Subcutaneous adipose tissue (tissue), 4 donors: ENCODE data around the gene NSD2. TPM values are rescaled to one million over a fixed set of nuclear protein-coding genes. Genes with fewer than 3 reads are reported as not detected.

Source experiments
- CTCF ChIP-seq: fragments of 450-650 bp; IDR thresholded peaks from one replicate; pipeline ENCODE4 v1.5.1; 2016; ENCODE audit warnings: low read depth, mild to moderate bottlenecking, control low read depth, antibody characterized with exemption, moderate library complexity
- total RNA-seq, 4 donors: library from RNA; depleted of rRNA; stranded (reverse); fragments of >200 nt; gene quantifications; one replicate each; pipeline ENCODE4 v1.1.0, GENCODE V29; 2016

The NSD2 gene
- total RNA-seq, 4 donors from 2014 or later, result 22.3 to 49.9 (median 33.7) TPM

- no peak for TF ChIP-seq CTCF
These were observed 29.4 kb downstream of the NSD2 start for GRCh38 chr4:1900624-1901023.

GRCh38 chr4:1901127-1901526 is 29.9 kb downstream of the NSD2 start:
- no peak for TF ChIP-seq CTCF

- no peak for TF ChIP-seq CTCF
These were observed 31.1 kb downstream of the NSD2 start for GRCh38 chr4:1902243-1902642.

GRCh38 chr4:1903035-1903434 is 31.8 kb downstream of the NSD2 start:
- no peak for TF ChIP-seq CTCF

- no peak for TF ChIP-seq CTCF
These were observed 32.8 kb downstream of the NSD2 start for GRCh38 chr4:1904042-1904441.

- no peak for TF ChIP-seq CTCF
These were observed 36.8 kb downstream of the NSD2 start for GRCh38 chr4:1907848-1908525.

- TF ChIP-seq CTCF, result no peak
These were observed 39.5 kb downstream of the NSD2 start for GRCh38 chr4:1910643-1911042.
